SK-N-SH (cell line): ENCODE data around the gene OGFOD3. TPM values are rescaled to one million over a fixed set of nuclear protein-coding genes. Genes with fewer than 3 reads are reported as not detected.

Source experiments
- CTCF ChIA-PET: fragments of 300-600, 350-600 bp; formaldehyde crosslinking; extraction: SDS; loops from one replicate; lab custom pipeline; 2021; lab: Yijun Ruan, JAX
- POLR2A ChIA-PET: fragments of 350-600 bp; sonication (Branson Sonifier 250); formaldehyde crosslinking; extraction: SDS; loops from one replicate; lab custom pipeline; 2020; ENCODE audit warnings: antibody characterized with exemption, inconsistent platforms; lab: Yijun Ruan, JAX
- DNase-seq: peaks from one replicate; pipeline ENCODE4 v3.0.0; 2012
- H2AFZ ChIP-seq: fragments of 200-600 bp; sonication (generic); 2 replicates; pipeline ENCODE4 v1.8.1; 2016; ENCODE audit warnings: antibody characterized with exemption, mild to moderate bottlenecking, low read depth
- H3F3A ChIP-seq: fragments of 200-600 bp; sonication (generic); replicated peaks from 2 replicates; pipeline ENCODE3; 2016; ENCODE audit warnings: antibody characterized with exemption, mild to moderate bottlenecking; ENCODE audit not compliant: insufficient read depth
- H3K27ac ChIP-seq, 2 experiments: fragments of 200-500 bp in 1 of 2; fragments of 200-600 bp in 1 of 2; sonication (Bioruptor generic) in 1 of 2; sonication (generic), shearing (Covaris generic) in 1 of 2; 2 replicates each; pipeline versions ENCODE4 v1.5.1 to v1.6.1; 2014 to 2016; ENCODE audit warnings: low read depth in 2 of 2, inconsistent platforms in 1 of 2, low read length in 1 of 2, mild to moderate bottlenecking in 1 of 2, mixed read lengths in 1 of 2
- H3K27me3 ChIP-seq: fragments of 200-600 bp; sonication (generic), shearing (Covaris generic); 2 replicates; pipeline ENCODE4 v1.6.1; 2016; ENCODE audit warnings: mixed run types; ENCODE audit not compliant: insufficient read depth
- H3K36me3 ChIP-seq, 2 experiments: fragments of 200-500 bp in 1 of 2; fragments of 200-600 bp in 1 of 2; sonication (Bioruptor generic) in 1 of 2; sonication (generic) in 1 of 2; replicated peaks in 1 of 2; 2 replicates each; pipeline versions ENCODE3 to v1.5.1; 2014 to 2016; ENCODE audit warnings: low read length in 1 of 2, mild to moderate bottlenecking in 1 of 2; ENCODE audit not compliant: insufficient read depth in 2 of 2, control insufficient read depth in 1 of 2
- H3K4me1 ChIP-seq, 2 experiments: fragments of 200-500 bp in 1 of 2; fragments of 200-600 bp in 1 of 2; sonication (Bioruptor generic) in 1 of 2; sonication (generic), shearing (Covaris generic) in 1 of 2; 2 replicates each; pipeline versions ENCODE4 v1.5.1 to v1.6.1; 2014 to 2016; ENCODE audit warnings: low read depth in 1 of 2, low read length in 1 of 2, mixed run types in 1 of 2; ENCODE audit not compliant: insufficient read depth in 2 of 2, control insufficient read depth in 1 of 2
- H3K4me2 ChIP-seq: fragments of 200-600 bp; sonication (generic), shearing (Covaris generic); 2 replicates; pipeline ENCODE4 v1.6.1; 2017; ENCODE audit warnings: mixed run types
- H3K4me3 ChIP-seq, 2 experiments: fragments of 200-500 bp in 1 of 2; fragments of 200-600 bp in 1 of 2; sonication (Bioruptor generic) in 1 of 2; sonication (generic), shearing (Covaris generic) in 1 of 2; 2 replicates each; pipeline versions ENCODE4 v1.5.1 to v1.8.1; 2014 to 2016; ENCODE audit warnings: low read depth in 2 of 2, inconsistent platforms in 1 of 2, low read length in 1 of 2, mild to moderate bottlenecking in 1 of 2, mixed read lengths in 1 of 2, moderate library complexity in 1 of 2
- H3K79me2 ChIP-seq: fragments of 200-600 bp; sonication (generic); 2 replicates; pipeline ENCODE4 v1.8.1; 2017; ENCODE audit warnings: mild to moderate bottlenecking; ENCODE audit not compliant: insufficient read depth
- H3K9ac ChIP-seq: fragments of 200-600 bp; sonication (generic); 2 replicates; pipeline ENCODE4 v1.6.1; 2017; ENCODE audit warnings: mixed run types
- H3K9me2 ChIP-seq: fragments of 200-600 bp; sonication (generic); 2 replicates; pipeline ENCODE4 v1.6.1; 2017; ENCODE audit warnings: mixed run types
- H3K9me3 ChIP-seq: fragments of 200-600 bp; sonication (generic); 2 replicates; pipeline ENCODE4 v1.6.1; 2017; ENCODE audit warnings: mixed run types, mild to moderate bottlenecking, moderate library complexity
- H4K20me1 ChIP-seq: fragments of 200-600 bp; sonication (generic); 2 replicates; pipeline ENCODE4 v1.6.1; 2017; ENCODE audit warnings: mild to moderate bottlenecking, mixed run types; ENCODE audit not compliant: insufficient read depth
- CHD2 ChIP-seq: fragments of 150-350 bp; IDR thresholded peaks from 2 replicates; pipeline ENCODE4 v1.6.1; 2018; ENCODE audit warnings: low read length; ENCODE audit not compliant: partially characterized antibody
- ELF1 ChIP-seq: IDR thresholded peaks from 2 replicates; pipeline ENCODE4 v1.4.0; 2012
- EP300 ChIP-seq, 2 experiments: IDR thresholded peaks; 2 replicates each; pipeline versions ENCODE4 v1.4.0 to v1.6.1; 2012; ENCODE audit warnings: borderline replicate concordance in 1 of 2, low read depth in 1 of 2, low read length in 1 of 2
- EZH2phosphoT487 ChIP-seq: fragments of 200-600 bp; sonication (generic); IDR thresholded peaks from 2 replicates; pipeline ENCODE4 v1.6.1; 2017; ENCODE audit warnings: low read depth, mixed run types, mild to moderate bottlenecking, antibody characterized with exemption, moderate library complexity, borderline replicate concordance
- FOXM1 ChIP-seq: IDR thresholded peaks from 2 replicates; pipeline ENCODE4 v1.4.0; 2012; ENCODE audit warnings: low read depth, mild to moderate bottlenecking
- GABPA ChIP-seq: IDR thresholded peaks from 2 replicates; pipeline ENCODE4 v1.4.0; 2012; ENCODE audit warnings: low read depth, mild to moderate bottlenecking
- GATA2 ChIP-seq: sonication (generic); formaldehyde crosslinking; IDR thresholded peaks from 2 replicates; pipeline ENCODE4 v1.5.0; 2020; ENCODE audit warnings: mild to moderate bottlenecking, missing genetic modification reagents
- MAX ChIP-seq: IDR thresholded peaks from 2 replicates; pipeline ENCODE4 v1.4.0; 2012; ENCODE audit warnings: low read depth
- PBX3 ChIP-seq: IDR thresholded peaks from 2 replicates; pipeline ENCODE4; 2012
- POLR2AphosphoS5 ChIP-seq: IDR thresholded peaks from 2 replicates; pipeline ENCODE4 v1.6.1; 2012; ENCODE audit warnings: low read depth, low read length
- RCOR1 ChIP-seq: fragments of 150-350 bp; IDR thresholded peaks from 2 replicates; pipeline ENCODE4 v1.6.1; 2017; ENCODE audit warnings: antibody characterized with exemption, low read length
- RFX5 ChIP-seq: IDR thresholded peaks from 2 replicates; pipeline ENCODE4 v1.6.1; 2012; ENCODE audit warnings: mild to moderate bottlenecking, improper control_type of control experiment, low read length
- SIN3A ChIP-seq: IDR thresholded peaks from 2 replicates; pipeline ENCODE4 v1.6.1; 2012; ENCODE audit warnings: low read depth, mild to moderate bottlenecking, low read length, moderate library complexity, borderline replicate concordance
- TCF12 ChIP-seq: IDR thresholded peaks from 2 replicates; pipeline ENCODE4 v1.4.0; 2012
- YY1 ChIP-seq: IDR thresholded peaks from 2 replicates; pipeline ENCODE4 v1.4.0; 2012; ENCODE audit warnings: low read depth, mild to moderate bottlenecking
- WGBS: methylation state at CpG from one replicate; pipeline ENCODE4 v1.1.6; 2017; ENCODE audit warnings: low lambda C conversion rate; 5-methylcytosine and 5-hydroxymethylcytosine counted together
- polyA plus RNA-seq, 3 experiments: library from polyadenylated mRNA; depleted of rRNA; stranded (reverse); fragments of >200 nt; gene quantifications; 2 replicates each; pipeline ENCODE4 v1.2.3, GENCODE V29; 2012

The OGFOD3 gene
- polyA plus RNA-seq, 1 of the 3 experiments (the other 2 are of a cell fraction) = 68.2 TPM

DNA sequence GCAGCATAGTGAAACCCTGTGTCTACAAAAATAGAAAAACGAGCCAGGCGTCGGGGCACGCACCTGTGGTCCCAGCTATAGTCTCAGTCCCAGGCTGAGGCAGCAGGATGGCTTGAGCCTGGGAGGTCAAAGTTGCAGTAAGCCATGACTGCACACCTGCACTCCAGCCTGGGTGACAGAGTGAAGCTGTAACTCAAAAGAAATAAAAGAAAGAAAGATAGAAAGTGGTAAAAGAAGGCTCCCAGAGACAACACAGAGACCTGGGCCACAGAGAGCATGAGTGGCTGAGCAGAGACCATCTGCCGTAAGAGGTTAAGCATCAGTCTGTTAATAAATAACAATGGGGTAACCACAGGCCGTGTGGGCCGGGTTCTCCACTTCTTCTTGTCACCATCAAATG is 15.5 kb downstream of the OGFOD3 start:
- H3K9me3 ChIP-seq = no peaks in the 10 kb centered on the region
- TF ChIP-seq YY1 = no peak
- TF ChIP-seq POLR2AphosphoS5 = no peak
- TF ChIP-seq ELF1 = no peak
- TF ChIP-seq EP300 (IDR thresholded peaks at IDR 0.05; ENCODE audit: borderline replicate concordance in 1 of 2, low read depth in 1 of 2, low read length in 1 of 2) = no peak
- no peak overlapping the region for H2AFZ ChIP-seq
- no peaks in the 10 kb centered on the region for H3K27me3 ChIP-seq
- peaks cover 2 to 5% of the 10 kb centered on the region in 2 experiments for H3K36me3 ChIP-seq
- peaks cover 9 to 23% of the 10 kb centered on the region in 2 experiments; a peak in 3 of 4 replicates for H3K4me1 ChIP-seq
- 95% methylated on average over 7 of the region's 7 CpGs for WGBS
- H4K20me1 ChIP-seq = no peaks in the 10 kb centered on the region
- no peak overlapping the region for H3K27ac ChIP-seq
- no peak for DNase-seq
- no peak overlapping the region for H3K9ac ChIP-seq
- no peaks in the 10 kb centered on the region for H3K79me2 ChIP-seq
- ChIA-PET CTCF (interaction anchor here (0.8 to 5.5 kb wide), 5 partner anchors 9 to 52 kb away, joined by 3 to 45 read pairs (median 4); partner anchors contain the start of gene TEX19), POLR2A (no interaction called here)
- H3K9me2 ChIP-seq = no peaks in the 10 kb centered on the region
- no peak overlapping the region for H3K4me3 ChIP-seq
- H3K4me2 ChIP-seq = no peak overlapping the region
- peaks cover 7% of the 10 kb centered on the region for H3F3A ChIP-seq

GRCh38 chr17:82400830-82401229 is 17.6 kb downstream of the OGFOD3 start:
- CTCF ChIA-PET = interaction anchor here (0.9 to 5.5 kb wide), 6 partner anchors 9 to 100 kb away, joined by 3 to 45 read pairs (median 14); no protein-coding TSS in a partner anchor
- H3K27me3 ChIP-seq = no peaks in the 10 kb centered on the region
- H3K4me1 ChIP-seq = peaks cover 9 to 35% of the 10 kb centered on the region in 2 experiments; a peak in 3 of 4 replicates
- no peak overlapping the region for H2AFZ ChIP-seq
- TF ChIP-seq EP300 (IDR thresholded peaks at IDR 0.05; ENCODE audit: borderline replicate concordance in 1 of 2, low read depth in 1 of 2, low read length in 1 of 2) (no peak), SIN3A (no peak), YY1 (no peak), MAX (no peak), RCOR1 (no peak), PBX3 (no peak), EZH2phosphoT487 (no peak), CHD2 (no peak), GATA2 (CRISPR knock-in tag) (no peak), RFX5 (no peak), FOXM1 (no peak), TCF12 (no peak), GABPA (no peak)
- TF ChIP-seq, all 33 proteins: peak for 0
- 97% methylated on average over 19 of the region's 19 CpGs for WGBS
- Histone ChIP-seq H3K9ac (no peak overlapping the region), H3K4me2 (no peak overlapping the region), H3K27ac (no peak overlapping the region), H4K20me1 (no peaks in the 10 kb centered on the region), H3K9me2 (no peaks in the 10 kb centered on the region), H3K4me3 (no peak overlapping the region), H3K79me2 (no peaks in the 10 kb centered on the region), H3K36me3 (peaks cover 2 to 5% of the 10 kb centered on the region in 2 experiments), H3K9me3 (no peaks in the 10 kb centered on the region), H3F3A (peaks cover 11% of the 10 kb centered on the region)
- no peak for DNase-seq
- POLR2A ChIA-PET = no interaction called here
